LNCAP (cell line): ENCODE data around the gene MYOD1.

Experiments
- CTCF ChIP-seq: fragments of 450-650 bp; IDR thresholded peaks from 2 replicates; pipeline ENCODE4 v1.5.1; 2017; ENCODE audit warnings: mild to moderate bottlenecking

MYOD1 gene

DNA sequence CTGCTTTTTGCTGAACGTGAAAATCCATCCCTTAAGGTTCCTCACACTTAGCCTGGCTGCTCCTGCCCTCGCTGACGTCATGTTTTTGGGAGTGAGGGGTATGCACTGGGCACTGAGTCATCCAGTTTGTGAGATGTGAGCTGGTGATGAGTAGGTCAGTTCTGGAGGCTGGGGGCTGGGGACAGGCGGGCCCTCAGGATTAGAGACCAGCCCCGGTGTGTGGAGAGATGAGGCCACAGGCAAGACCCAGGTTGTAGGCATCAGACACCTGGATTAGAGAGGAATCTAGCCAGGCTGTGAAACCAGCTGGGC is 24.4 kb downstream of the MYOD1 start:
- TF ChIP-seq CTCF = no peak

DNA sequence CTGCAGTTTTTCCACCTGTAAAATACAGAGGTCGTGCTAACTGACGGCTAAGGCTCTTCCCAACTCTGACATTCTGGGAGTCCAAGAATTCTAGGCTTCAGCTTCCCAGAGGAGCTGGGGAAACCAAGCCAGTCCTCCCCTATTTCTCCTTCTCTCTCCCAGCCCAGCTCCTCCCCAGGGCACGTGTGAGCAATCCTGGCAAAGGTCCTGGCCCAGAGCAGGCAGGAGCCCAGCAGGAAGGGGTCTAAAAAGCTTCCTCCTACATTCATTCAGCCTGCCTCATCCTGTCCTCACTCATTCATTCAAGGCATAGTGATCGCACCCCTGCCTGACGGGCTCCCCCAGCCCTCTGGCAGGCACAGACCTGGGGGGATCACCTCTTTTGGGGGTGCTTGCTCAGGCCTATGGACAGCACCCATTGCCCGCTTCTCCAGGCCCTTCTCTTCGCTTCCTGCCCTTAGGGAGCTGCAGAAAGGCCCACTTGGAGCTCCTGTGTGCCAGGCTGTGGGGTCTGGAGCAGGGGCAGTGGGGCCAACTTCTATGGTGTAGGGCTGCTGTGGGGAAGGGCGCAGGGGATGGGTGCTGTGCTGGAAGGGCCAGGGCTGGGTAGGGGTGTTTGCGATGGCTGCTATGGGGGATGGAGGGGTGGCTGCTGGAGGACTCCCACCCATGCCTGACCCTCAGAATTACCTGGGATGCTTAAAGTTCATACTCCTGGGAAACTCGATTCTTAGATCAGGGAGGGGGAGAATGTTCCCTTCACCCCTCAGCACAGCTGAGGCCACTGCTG is 25.0 kb downstream of the MYOD1 start:
- no peak for TF ChIP-seq CTCF

- no peak for TF ChIP-seq CTCF
These were observed 25.8 kb downstream of the MYOD1 start for GRCh38 chr11:17745023-17745772.

- no peak for TF ChIP-seq CTCF
These were observed 26.7 kb downstream of the MYOD1 start for GRCh38 chr11:17746096-17746495.

- TF ChIP-seq CTCF = no peak
These were observed 28.0 kb downstream of the MYOD1 start for GRCh38 chr11:17747131-17747955.

- TF ChIP-seq CTCF = no peak
These were observed 28.7 kb downstream of the MYOD1 start for GRCh38 chr11:17748044-17748443.

- TF ChIP-seq CTCF = no peak
These were observed 29.7 kb downstream of the MYOD1 start for GRCh38 chr11:17748761-17749721.
